ENCODE data around the gene PTPRD. TPM values are rescaled to one million over a fixed set of nuclear protein-coding genes. Genes with fewer than 3 reads are reported as not detected.

PTPRD gene
- total RNA-seq, 2 donors from 2014 or later = 19.6 to 101 TPM

DNA sequence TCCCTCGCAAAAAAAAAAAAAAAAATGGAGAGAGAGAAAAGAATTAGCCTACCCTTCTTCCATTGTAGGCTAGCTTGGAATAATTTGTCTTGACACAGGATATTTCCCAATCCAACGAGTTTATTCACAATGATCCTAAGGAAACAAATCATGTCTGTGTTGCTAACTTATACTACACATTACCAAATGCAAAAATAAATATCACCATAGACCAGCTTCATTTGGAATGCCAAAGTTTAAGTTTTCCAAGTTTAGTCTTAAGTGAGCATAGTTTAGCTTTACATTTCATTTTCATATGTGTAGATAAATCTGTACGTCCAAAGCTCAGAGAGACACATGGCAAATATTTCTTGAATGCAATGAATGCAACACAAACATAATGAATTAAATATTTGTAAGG lies 1707.1 kb downstream of the PTPRD start:
- H3K4me1 ChIP-seq (ENCODE audit: control insufficient read depth in 1 of 2, low read depth in 2 of 2) = peaks cover 0 to 8% of the 10 kb centered on the region in 2 donors
- H3K36me3 ChIP-seq = no peaks in the 10 kb centered on the region
- ATAC-seq (ENCODE audit: insufficient number of reproducible peaks, low FRiP score, low read depth) (no peak), DNase-seq (ENCODE audit: low spot score) (no peak)
- H3K27ac ChIP-seq = no peak overlapping the region
- TF ChIP-seq, protein P1, sequence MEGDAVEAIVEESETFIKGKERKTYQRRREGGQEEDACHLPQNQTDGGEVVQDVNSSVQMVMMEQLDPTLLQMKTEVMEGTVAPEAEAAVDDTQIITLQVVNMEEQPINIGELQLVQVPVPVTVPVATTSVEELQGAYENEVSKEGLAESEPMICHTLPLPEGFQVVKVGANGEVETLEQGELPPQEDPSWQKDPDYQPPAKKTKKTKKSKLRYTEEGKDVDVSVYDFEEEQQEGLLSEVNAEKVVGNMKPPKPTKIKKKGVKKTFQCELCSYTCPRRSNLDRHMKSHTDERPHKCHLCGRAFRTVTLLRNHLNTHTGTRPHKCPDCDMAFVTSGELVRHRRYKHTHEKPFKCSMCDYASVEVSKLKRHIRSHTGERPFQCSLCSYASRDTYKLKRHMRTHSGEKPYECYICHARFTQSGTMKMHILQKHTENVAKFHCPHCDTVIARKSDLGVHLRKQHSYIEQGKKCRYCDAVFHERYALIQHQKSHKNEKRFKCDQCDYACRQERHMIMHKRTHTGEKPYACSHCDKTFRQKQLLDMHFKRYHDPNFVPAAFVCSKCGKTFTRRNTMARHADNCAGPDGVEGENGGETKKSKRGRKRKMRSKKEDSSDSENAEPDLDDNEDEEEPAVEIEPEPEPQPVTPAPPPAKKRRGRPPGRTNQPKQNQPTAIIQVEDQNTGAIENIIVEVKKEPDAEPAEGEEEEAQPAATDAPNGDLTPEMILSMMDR (IDR thresholded peaks at IDR 0.05) = no peak
- no peak overlapping the region for H3K4me3 ChIP-seq
- no peaks in the 10 kb centered on the region for H3K9me3 ChIP-seq
- H3K27me3 ChIP-seq (replicated peaks; ENCODE audit: insufficient read depth) = no peaks in the 10 kb centered on the region

GRCh38 chr9:8904771-8905515 lies 1707.9 kb downstream of the PTPRD start:
- H3K9me3 ChIP-seq = no peaks in the 10 kb centered on the region
- no peak overlapping the region for H3K27ac ChIP-seq
- no peak overlapping the region for H3K4me3 ChIP-seq
- TF ChIP-seq, protein P1 (IDR thresholded peaks at IDR 0.05) = no peak
- peaks cover 0 to 8% of the 10 kb centered on the region in 2 donors for H3K4me1 ChIP-seq (ENCODE audit: control insufficient read depth in 1 of 2, low read depth in 2 of 2)
- H3K36me3 ChIP-seq = no peaks in the 10 kb centered on the region
- no peak for DNase-seq (ENCODE audit: low spot score)
- no peak for ATAC-seq (ENCODE audit: insufficient number of reproducible peaks, low FRiP score, low read depth)
- H3K27me3 ChIP-seq (replicated peaks; ENCODE audit: insufficient read depth) = no peaks in the 10 kb centered on the region

GRCh38 chr9:8903077-8903476 lies 1709.7 kb downstream of the PTPRD start:
- peaks cover 0 to 8% of the 10 kb centered on the region in 2 donors for H3K4me1 ChIP-seq (ENCODE audit: control insufficient read depth in 1 of 2, low read depth in 2 of 2)
- DNase-seq (ENCODE audit: low spot score) = no peak
- H3K27me3 ChIP-seq (replicated peaks; ENCODE audit: insufficient read depth) = no peaks in the 10 kb centered on the region
- no peaks in the 10 kb centered on the region for H3K9me3 ChIP-seq
- TF ChIP-seq, protein P1 (IDR thresholded peaks at IDR 0.05) = no peak
- H3K27ac ChIP-seq = no peak overlapping the region
- H3K36me3 ChIP-seq = no peaks in the 10 kb centered on the region
- H3K4me3 ChIP-seq = no peak overlapping the region
- no peak for ATAC-seq (ENCODE audit: insufficient number of reproducible peaks, low FRiP score, low read depth)

GRCh38 chr9:8901146-8901545 lies 1711.7 kb downstream of the PTPRD start:
- TF ChIP-seq, protein P1 (IDR thresholded peaks at IDR 0.05) = no peak

DNA sequence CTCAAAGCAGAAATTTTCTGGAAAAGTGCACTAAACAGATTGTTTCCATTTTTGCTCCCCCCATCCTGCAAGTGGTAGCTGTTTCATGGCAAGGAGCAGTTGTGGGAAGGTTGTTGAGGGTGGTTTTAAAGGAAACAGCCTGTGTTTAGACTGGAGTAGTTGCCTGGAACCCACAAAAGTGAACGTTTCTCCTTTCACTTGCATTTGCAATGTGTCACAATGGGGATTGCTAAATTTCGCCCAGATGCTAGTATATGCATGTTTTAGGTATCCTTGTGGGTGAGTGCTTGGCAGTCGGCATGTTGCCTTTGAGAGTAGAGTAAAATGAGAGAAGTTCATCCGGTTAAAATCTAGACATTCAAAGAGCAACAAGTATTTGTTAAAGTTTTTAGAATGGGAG lies 1713.3 kb downstream of the PTPRD start:
- Histone ChIP-seq H3K36me3 (no peaks in the 10 kb centered on the region), H3K4me3 (no peak overlapping the region), H3K27ac (no peak overlapping the region), H3K4me1 (ENCODE audit: control insufficient read depth in 1 of 2, low read depth in 2 of 2) (peaks cover 0 to 12% of the 10 kb centered on the region in 2 donors), H3K9me3 (no peaks in the 10 kb centered on the region), H3K27me3 (replicated peaks; ENCODE audit: insufficient read depth) (no peaks in the 10 kb centered on the region)
- no peak for DNase-seq (ENCODE audit: low spot score)
- TF ChIP-seq, protein P1 (IDR thresholded peaks at IDR 0.05) = no peak
- no peak for ATAC-seq (ENCODE audit: insufficient number of reproducible peaks, low FRiP score, low read depth)

More at GRCh38 chr9:8901146-8901545, 1711.7 kb downstream of the PTPRD start:
- Histone ChIP-seq H3K36me3 (no peaks in the 10 kb centered on the region), H3K4me1 (ENCODE audit: control insufficient read depth in 1 of 2, low read depth in 2 of 2) (peaks cover 0 to 8% of the 10 kb centered on the region in 2 donors), H3K4me3 (no peak overlapping the region), H3K9me3 (no peaks in the 10 kb centered on the region), H3K27me3 (replicated peaks; ENCODE audit: insufficient read depth) (no peaks in the 10 kb centered on the region), H3K27ac (no peak overlapping the region)
- no peak for ATAC-seq (ENCODE audit: insufficient number of reproducible peaks, low FRiP score, low read depth)
- no peak for DNase-seq (ENCODE audit: low spot score)
